Renal pelvis (tissue), 12 donors: Measurements from ENCODE around the gene PLSCR5. TPM values are rescaled to one million over a fixed set of nuclear protein-coding genes. Genes with fewer than 3 reads are reported as not detected.

ENCODE experiments used
- DNase-seq: peaks from one replicate; pipeline ENCODE4 v3.0.0-alpha.2; 2013
- long read RNA-seq, 16 experiments: transcript quantifications; one replicate each; lab custom pipeline, GENCODE V29; 2026
- polyA plus RNA-seq, 3 donors: library from polyadenylated mRNA; unstranded; fragments of 120-200 nt; gene quantifications; one replicate each; pipeline ENCODE4 v1.2.1, GENCODE V29; 2013; ENCODE audit not compliant: insufficient read length in 3 of 3

Gene PLSCR5, protein sequence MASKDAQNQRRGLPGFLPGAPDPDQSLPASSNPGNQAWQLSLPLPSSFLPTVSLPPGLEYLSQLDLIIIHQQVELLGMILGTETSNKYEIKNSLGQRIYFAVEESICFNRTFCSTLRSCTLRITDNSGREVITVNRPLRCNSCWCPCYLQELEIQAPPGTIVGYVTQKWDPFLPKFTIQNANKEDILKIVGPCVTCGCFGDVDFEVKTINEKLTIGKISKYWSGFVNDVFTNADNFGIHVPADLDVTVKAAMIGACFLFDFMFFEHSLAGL
- not detected for polyA plus RNA-seq
- long read RNA-seq, donor 1: 0 reads
- long read RNA-seq, donor 2: 0 reads
- long read RNA-seq, donor 3: 0 reads
- long read RNA-seq, donor 4: 0 reads
- long read RNA-seq, donor 5: 0 reads
- long read RNA-seq, donor 6: 0 reads
- long read RNA-seq, donor 7: 0 reads
- long read RNA-seq, donor 8: 0 reads
- long read RNA-seq, donor 9: 0 reads
- long read RNA-seq, donor 10: 0 reads
- long read RNA-seq, donor 11: 0 reads
- long read RNA-seq, donor 12: 0 reads
- long read RNA-seq, donor 13: 0 reads
- long read RNA-seq, donor 14: 0 reads
- long read RNA-seq, donor 15, partial matches to known transcripts: 0 of 1 reads
- long read RNA-seq, donor 15, other reads (novel, unspliced or antisense): 0 of 1 reads
- long read RNA-seq, donor 16: 0 reads

DNA sequence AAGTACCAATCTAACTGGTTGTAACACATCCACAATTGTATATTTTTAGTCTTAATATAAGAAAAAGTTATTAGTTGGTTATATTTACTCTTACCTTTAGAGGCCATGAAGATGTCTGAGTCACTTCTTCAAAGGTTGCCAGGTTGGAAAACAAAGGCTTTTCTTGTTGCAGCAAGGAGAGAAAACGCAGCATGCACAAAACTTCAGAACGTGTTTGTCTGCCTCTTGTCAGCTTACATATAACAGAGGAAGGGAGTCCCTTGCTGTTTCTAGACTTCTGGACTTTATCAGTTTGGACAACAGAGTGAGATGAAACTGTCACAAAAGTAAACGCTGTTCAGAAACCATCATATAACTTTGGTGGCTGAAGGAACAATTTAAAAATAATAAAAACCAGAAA lies at the start of gene PLSCR5:
PLSCR5 (minus strand) TSS at position 241 of the 400 bp plus-strand sequence; CDS start at position 107, 134 bp downstream.
- DNase-seq: no peak

DNA sequence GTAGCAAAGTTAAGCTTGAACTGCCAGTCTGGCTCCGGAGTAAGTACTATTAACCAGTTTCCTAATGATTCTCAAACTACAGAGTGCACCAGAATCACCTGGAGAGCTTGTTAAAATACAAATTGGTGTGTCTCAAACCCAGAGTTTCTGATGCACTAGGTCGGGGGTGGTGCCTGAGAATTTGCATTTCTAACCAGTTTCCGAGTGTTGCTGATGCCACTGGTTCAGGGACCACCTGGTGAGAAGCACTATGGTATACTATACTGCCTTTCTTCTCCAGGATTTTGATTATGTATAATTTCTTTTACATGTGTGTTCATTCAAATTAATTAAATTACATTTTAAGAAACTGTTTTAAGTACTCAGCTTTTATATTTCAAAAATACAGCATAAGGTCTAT lies 48.8 kb upstream of the PLSCR5 start:
- no peak for DNase-seq

DNA sequence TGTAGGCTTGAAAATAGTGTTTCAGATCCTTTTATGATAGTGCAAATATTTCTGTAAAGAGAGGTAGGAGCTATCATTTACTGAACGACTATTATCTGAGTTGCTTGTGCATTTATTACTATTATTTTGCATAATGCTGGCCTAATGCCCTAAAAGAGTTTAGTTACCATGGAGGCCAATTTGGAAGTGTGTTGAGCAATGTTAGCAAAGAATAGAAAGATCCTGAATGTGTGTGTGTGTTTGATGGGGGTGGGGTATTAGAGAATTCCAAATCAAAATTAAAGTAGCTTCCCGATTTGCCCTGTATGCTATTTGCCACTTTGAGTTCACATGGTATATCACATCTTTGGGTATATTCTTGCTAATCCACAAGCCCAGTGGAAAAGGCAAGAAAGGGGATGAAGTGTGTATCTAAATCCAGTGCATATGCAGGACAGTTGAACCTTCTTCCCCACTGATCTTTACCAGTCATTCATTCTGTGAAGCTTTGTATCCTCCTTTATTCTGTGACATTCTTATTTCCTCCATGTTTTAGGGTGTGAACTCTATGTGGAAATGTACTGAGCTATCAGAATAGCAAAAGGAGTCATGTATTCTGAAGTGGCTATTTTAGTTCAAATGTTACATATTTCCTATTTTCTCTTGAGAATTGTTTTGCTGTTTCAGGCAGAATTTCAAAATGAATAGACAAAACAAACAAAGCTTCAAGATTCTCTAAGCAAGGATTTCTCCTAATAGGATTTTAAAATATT lies 45.7 kb upstream of the PLSCR5 start:
- DNase-seq: no peak

DNA sequence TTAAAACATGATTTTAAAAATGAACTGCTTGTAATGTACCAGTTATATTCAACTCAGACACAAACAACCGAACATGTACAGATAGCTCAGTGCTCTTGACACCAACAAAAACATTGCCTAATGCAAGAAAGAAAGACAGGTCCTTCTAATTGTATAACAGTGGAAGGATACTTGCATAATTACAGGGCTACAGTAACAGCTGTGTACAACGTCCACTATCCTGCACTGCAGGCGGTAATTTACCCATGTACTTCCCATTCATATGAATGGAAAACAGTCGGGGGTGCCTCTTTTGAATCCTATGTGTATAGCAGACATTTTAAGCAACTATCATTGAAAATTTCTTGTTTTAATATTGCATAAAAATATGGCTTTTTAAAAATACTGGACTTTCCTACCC lies 41.1 kb upstream of the PLSCR5 start:
- no peak for DNase-seq

DNA sequence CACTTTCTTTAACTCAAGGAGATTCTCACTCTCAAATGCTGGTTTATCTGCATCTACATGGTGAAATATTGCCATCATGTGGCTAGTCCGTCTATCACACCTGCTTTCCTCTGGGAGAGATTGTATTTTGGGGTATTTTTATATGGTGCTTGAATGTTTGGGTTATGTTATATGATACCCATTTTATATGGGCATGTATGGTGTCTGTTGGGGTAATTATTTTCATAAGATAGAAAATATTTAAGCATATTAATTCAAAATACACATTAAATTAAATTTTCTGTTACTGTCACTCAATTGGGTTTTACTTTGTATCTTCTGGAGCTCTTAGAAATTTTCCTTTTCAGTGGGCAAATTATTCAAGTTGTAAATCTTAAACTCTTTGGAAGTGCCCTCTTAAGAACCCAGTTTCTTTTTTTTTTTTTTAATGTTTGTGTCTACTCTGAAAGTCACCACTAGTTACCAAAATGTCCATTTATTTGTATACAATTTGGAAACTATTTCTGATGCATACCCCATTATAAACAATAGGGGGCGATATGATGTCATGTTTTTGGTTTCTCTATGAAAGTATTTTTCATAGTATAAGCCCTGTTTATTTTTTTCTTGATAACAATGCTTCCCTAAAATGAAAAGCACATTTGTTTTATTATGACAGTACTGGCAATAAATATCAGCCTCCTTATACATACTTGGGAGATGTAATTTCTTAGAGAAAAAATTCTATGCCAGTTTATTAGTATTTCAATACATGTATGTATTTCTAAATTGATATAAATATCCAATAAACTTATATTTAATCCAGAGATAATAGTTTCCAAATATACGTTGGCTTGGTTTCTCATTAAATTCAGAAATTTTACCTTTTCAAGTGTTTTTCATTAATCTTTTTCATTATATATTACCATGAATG lies 36.1 kb upstream of the PLSCR5 start:
- peak; percentile 9 for DNase-seq

DNA sequence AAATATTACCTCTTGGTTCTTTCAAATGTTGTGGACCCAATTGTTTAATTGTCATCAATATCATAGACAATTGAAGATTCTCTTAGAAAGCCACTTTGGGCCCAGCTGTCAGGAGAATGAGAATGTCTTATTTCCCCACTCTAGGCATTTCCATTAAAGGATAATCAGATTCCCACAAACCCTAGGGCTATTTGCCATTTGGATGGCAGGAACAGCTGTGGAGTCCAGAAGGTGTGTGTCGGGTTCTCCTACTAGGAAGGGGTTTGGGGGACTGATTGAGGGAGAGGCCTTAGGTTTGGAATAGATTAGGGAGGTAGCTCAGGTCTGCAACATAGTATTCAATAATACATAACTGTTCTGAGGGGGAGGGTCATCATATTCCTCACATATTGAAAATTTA lies 35.2 kb upstream of the PLSCR5 start:
- DNase-seq: no peak

DNA sequence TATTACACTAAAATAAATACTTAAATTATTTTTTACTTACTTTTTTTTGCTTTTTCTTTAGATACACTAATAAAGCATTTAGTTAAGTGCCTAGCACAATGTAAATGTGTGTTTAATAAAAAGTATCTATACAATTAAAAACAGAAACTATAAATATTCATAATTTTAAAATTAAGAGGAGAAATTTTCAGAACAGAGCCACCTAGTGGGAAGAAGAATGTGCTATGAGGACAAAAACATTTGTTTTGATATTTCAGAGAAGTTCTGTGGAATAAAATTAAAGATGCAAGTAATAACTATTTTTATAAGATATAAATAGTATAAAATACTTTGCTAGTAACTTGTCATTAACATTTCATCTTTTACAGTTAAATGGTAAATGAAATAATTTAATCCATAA lies 33.6 kb upstream of the PLSCR5 start:
- DNase-seq: no peak

DNA sequence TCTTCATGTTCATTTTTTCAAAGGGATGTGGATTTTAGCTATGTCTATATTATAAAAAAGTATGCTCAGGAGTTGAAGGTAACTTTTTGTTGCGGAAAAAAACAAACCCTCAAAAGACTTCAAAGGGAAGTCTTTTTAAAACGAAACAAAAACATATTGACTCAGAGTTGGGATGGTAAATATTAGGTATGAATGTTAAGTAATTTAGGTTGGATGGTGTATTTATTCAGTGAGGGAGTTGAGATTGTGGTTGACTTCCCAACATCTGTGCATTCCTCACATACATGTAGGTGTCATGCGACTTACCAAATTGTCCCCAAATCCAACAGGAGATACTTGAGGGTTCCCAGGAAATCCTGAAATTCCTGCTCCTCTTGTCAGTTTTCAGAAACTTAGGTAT lies 32.7 kb upstream of the PLSCR5 start:
- DNase-seq: no peak

DNA sequence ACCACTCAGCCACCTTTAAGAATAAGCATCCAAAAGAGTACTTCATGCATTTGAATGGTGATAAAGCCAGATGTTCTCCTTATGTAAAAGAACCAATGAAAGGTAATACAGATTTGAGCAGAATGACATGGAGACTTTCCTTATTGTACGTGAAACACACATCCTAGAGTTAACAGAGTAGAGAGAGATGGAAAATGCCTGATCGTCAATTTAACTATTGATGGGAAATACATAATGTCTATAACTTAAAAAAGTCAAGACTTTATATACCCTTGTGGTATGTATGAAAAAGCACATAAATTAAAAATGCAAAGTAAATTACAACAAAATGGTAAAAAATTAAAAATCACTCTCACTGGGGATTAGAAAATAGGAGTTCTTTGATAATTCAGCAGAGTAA lies 31.7 kb upstream of the PLSCR5 start:
- DNase-seq: no peak

DNA sequence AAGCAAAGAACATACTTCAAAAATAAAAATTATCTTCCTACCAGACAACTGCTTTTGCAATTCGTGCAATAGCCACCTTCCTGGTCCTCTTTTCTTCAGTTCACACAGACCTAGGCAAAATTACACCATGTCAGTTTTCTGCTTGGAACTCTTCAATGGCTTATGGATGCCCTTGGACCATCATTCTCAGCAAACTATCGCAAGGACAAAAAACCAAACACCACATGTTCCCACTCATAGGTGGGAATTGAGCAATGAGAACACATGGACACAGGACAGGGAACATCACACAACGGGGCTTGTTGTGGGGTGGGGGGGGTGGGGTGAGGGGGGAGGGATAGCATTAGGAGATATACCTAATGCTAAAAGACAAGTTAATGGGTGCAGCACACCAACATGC lies 29.2 kb upstream of the PLSCR5 start:
- DNase-seq: no peak

DNA sequence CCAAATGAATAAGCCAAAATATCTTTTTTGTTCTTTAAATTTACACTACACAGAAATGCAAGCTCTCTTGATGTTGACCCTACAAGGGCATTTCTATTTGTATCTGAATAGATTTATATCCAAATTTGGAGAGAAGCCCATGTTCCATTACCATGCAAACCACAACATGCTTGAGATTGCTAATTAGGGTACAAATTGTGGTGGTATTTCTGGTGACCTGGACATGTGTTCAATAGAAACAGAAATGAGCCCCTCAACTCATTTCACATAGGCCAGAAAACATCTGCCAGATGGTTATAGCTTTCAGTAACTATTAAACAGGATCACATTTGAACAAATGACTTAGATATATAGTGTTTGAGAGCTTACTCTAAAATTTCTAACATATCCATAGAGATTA lies 23.5 kb upstream of the PLSCR5 start:
- DNase-seq: no peak

DNA sequence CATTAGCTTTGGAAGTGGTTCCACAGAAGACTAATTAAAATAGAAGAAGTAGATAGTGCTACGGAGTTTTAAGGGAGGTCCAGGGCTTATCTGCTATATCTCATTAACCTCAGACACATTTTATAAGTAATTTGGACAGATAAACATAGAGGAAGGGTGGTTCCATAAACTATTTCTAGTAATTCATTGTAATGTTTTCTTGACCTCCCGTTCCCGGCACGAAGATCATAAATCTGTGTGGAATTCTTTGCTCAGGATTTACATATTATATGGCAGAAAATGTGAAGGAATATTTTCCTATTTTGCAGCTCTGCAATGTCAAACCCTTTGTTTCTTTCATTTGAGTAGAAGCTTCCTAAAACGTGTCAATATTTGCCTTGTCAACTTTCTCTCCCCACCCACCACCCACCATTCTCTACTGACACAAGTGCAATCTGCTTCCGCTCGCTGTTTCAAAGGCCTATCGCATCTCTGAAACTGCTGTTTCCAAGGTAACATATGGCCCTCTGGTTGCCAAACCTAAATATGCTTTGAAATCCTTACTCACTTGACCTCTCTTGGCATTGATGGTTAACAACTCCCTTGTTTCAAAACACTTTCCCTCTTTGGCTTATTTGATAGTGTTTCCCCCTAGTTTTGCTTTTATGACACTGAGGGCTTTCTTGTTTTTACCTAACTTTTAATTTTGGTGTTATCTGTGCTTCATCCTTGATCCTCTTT lies 21.4 kb upstream of the PLSCR5 start:
- peak; percentile 4 for DNase-seq

DNA sequence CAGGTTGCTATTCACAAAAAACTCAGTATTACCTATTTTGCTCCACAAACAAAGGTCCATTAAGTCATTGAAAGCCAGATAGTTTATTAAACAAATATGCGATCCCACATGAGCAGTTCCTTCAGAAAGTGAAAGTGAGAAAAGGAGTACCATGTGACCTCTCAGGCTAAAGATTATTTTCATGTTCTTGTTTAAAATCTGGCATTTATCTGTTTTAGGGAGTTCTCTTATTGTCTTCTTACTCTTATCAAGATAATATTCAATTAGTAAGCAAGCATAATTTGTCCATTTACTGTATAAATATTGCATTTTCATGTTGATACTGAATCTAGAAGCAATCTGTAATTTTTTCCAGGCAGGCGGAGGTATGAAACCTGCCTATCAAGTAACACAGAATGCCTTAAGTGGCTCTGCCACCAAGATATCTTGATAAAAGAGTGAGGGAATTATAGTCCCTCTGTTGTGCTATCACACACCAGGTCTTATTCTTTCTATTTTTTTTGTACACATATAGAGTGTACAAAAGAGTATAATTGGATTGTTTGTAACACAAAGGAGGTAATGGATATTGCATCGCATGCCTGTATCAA lies 20.1 kb upstream of the PLSCR5 start:
- no peak for DNase-seq

DNA sequence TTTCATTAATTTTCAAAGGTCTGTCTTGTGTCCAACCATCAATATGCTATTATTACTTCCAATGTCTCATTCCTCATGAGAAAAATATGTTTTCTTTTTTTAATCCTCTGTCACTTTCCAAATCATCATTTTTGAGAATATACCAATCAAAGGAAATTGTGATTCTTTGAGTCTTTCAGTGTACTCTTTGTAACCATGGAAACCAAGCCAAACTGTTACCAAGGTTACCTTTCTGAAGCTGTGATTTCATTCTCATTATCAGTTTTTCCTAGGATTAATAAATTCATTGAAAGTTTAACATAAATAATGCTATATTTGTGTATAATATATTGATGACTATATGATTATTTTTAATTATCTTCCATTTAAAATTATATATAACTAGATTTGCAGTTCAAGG lies 16.6 kb upstream of the PLSCR5 start:
- DNase-seq: no peak

DNA sequence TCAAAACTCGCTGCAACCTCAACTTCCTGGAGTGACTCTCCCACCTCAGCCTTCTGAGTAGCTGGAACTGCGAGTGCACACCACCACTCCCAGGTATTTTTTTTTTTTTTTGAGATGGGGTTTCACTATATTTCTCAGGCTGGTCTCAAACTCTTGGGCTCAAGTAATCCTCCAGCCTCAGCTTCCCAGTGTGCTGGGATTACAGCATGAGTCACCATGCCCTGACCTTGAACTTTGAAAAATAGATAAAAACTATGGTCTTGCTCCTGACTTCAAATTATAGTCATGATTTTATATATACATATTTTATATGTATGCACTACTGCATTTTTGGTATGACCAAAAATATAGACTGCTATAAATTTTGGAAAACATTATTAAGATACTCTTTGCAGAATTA lies 6.9 kb upstream of the PLSCR5 start:
- no peak for DNase-seq

DNA sequence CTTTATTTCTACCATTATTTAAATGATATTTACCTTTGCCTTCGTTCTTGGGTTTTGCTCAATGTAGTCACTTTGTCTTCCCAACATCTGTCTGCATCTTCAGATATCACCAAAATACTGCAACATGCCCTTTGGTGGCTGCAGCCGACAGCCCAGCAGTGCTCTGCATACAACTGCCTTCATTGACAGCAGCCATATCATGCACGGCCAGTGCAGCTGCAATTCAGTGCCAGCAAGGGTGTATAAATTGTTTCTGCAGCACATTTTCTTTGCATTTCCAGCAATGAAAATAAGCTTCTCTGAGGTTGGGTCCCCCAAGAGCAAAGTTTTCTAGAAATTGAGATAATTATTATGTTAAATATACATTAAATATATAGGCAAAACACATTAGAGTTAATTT lies 6.0 kb upstream of the PLSCR5 start:
- DNase-seq: no peak

DNA sequence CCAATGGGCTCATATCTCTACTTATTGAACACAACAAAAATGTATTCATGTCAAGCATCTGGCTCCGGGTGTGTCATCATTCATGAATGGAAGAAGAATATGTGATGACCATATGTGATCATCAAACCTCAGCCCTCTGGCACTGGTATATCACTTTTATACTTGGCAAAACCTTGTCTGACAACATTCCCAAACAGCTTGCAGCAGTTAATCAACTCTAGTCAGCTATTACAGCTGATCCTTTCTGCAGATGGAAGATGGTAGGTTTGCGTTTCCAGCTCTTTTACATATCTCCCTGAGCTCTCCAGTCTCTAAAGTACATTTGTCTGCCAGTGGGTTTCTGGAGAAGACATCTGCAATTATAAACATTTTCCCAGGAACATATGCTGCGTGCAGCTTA lies 6.6 kb downstream of the PLSCR5 start:
- DNase-seq: no peak

DNA sequence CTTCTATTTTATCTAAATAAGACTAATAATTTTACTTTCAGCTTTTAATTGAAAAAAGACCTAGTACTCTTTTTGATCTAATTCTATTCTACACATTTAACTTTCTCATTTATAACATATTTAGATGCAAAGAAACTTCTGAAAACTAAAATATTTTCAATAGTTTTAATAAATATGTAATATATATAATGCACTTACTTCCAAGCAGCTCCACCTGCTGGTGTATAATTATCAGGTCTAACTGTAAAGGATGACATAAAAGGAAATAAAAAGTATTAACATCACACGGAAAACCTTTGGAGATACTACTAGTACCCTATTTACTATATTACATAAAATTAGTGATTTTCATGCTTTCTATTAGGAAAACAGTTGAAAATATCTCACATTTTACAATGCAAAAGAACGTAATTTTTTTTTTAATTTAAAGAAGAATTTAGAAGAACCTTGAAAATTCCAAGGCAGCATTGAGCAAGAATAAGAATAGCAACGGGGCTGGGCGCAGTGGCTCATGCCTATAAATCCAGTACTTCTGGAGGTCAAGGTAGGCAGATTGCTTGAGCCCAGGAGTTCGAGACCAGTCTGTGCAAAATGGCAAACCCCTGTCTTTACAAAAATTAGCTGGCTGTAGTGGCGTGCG lies 10.2 kb downstream of the PLSCR5 start:
- DNase-seq: no peak

DNA sequence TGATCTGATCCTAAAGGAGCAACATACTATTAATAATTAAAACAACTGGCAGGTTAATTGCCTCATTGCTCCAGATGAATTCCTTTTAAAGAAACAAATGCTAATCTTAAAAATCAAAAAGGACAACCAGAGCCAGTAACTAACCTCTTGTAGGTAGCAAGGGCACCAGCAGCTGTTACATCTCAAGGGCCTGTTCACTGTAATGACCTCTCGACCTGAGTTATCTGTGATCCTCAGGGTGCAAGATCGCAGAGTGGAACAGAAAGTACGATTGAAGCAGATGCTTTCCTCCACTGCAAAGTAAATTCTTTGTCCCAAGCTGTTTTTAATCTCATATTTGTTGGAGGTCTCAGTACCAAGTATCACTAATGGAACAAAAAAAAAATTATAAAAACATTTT lies 11.4 kb downstream of the PLSCR5 start:
- no peak for DNase-seq

DNA sequence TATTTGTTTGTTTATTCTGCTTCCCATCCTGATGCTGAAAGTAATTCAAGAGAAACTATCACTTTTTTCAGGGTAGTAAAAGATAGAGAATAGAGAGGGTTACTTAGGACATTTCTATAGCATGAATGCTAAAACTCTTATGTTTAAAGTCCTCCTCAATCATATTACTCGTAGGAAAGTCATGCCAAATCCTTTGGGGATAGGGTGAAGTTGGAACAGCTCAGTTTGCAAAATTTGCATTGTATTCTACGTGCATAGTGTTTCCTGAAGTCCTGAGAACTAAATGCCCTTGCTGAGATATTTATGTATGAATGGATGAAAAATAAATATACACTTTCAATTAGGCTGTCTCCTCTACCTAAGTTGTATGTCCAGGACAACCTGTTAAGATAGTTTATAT lies 14.6 kb downstream of the PLSCR5 start:
- no peak for DNase-seq
